ENCODE measurements around the gene LRCH4. TPM values are rescaled to one million over a fixed set of nuclear protein-coding genes. Genes with fewer than 3 reads are reported as not detected.

Gene LRCH4
- total and polyA plus RNA-seq, 2 experiments from 2014 or later, result 103 to 108 TPM

DNA sequence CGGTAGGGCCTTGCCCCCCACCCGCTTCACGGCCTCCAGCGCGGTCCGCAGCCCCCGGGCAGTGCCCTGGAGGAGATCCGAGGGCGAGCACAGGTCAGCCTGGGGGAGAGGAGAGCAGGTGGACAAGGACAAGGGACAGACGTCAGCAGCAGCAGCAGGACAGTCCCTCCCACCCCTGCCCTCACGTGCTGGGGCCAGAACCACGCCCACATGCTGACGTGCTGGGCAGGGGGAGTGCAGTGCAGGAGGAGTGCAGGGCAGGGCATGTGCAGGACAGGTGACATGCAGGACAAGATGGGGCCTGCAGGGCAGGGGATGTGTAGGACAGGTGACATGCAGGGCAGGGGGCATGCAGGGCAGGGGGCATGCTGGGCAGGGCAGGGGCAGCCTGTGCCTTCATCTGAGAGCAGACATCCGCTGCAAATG lies 10.7 kb downstream of the LRCH4 start:
- peaks cover 19% of the 10 kb centered on the region for H3K36me3 ChIP-seq
- TF ChIP-seq, protein P1, sequence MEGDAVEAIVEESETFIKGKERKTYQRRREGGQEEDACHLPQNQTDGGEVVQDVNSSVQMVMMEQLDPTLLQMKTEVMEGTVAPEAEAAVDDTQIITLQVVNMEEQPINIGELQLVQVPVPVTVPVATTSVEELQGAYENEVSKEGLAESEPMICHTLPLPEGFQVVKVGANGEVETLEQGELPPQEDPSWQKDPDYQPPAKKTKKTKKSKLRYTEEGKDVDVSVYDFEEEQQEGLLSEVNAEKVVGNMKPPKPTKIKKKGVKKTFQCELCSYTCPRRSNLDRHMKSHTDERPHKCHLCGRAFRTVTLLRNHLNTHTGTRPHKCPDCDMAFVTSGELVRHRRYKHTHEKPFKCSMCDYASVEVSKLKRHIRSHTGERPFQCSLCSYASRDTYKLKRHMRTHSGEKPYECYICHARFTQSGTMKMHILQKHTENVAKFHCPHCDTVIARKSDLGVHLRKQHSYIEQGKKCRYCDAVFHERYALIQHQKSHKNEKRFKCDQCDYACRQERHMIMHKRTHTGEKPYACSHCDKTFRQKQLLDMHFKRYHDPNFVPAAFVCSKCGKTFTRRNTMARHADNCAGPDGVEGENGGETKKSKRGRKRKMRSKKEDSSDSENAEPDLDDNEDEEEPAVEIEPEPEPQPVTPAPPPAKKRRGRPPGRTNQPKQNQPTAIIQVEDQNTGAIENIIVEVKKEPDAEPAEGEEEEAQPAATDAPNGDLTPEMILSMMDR (IDR thresholded peaks at IDR 0.05; ENCODE audit: low read depth, low read length), result no peak
- H3K4me1 ChIP-seq (ENCODE audit: low read depth), result peaks cover 12% of the 10 kb centered on the region
- H3K27me3 ChIP-seq, result no peaks in the 10 kb centered on the region
- H3K9me3 ChIP-seq (ENCODE audit: low read depth), result no peaks in the 10 kb centered on the region
- no peak overlapping the region for H3K4me3 ChIP-seq
- no peak overlapping the region for H3K27ac ChIP-seq
- no peak for DNase-seq (ENCODE audit: low read depth in 1 of 2, low spot score in 1 of 2)

DNA sequence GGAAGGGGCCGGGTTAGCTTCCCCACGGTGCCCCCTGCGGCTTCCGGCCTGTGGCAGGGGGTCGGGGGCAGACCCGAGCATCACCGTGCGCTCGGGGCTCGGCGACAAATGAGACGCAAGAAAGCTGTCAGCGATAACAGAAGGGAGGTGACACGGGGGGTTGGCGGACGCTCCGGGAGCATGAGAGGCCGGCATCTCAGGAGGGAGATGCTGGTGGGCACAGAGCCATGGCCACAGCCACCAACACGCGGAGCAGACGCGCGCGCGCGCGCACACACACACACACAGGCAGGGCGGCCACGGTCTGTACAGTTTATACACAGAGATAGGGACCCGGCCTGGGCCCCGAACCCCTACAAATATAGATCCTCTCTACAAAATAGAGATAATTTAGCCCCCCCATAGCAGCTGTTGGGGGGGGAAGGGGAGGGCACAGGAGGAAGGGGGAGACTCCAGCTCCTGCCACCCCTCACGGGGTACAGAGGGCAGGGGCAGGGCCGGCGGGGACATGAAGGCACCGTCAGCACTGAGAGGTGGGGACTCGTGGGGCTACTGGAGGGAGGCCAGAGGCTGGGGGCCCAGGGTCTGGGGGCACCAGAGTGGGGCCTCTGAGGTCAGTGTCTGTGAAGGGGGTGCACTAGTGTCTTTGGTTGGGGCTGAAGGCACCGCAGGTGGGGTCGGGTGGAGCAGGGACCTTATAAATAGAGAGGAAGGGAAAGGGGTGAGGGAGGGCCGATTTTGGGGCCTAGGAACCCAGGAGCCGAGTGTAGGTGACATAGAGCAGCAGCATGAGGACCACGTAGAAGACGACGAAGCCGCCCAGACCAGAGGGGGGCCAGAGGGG lies 11.3 kb downstream of the LRCH4 start:
- Histone ChIP-seq H3K36me3 (peaks cover 17% of the 10 kb centered on the region), H3K4me3 (no peak overlapping the region), H3K9me3 (ENCODE audit: low read depth) (no peaks in the 10 kb centered on the region), H3K4me1 (ENCODE audit: low read depth) (peaks cover 12% of the 10 kb centered on the region), H3K27ac (no peak overlapping the region), H3K27me3 (no peaks in the 10 kb centered on the region)
- TF ChIP-seq, protein P1 (IDR thresholded peaks at IDR 0.05; ENCODE audit: low read depth, low read length), result no peak
- DNase-seq (ENCODE audit: low read depth in 1 of 2, low spot score in 1 of 2), result no peak

DNA sequence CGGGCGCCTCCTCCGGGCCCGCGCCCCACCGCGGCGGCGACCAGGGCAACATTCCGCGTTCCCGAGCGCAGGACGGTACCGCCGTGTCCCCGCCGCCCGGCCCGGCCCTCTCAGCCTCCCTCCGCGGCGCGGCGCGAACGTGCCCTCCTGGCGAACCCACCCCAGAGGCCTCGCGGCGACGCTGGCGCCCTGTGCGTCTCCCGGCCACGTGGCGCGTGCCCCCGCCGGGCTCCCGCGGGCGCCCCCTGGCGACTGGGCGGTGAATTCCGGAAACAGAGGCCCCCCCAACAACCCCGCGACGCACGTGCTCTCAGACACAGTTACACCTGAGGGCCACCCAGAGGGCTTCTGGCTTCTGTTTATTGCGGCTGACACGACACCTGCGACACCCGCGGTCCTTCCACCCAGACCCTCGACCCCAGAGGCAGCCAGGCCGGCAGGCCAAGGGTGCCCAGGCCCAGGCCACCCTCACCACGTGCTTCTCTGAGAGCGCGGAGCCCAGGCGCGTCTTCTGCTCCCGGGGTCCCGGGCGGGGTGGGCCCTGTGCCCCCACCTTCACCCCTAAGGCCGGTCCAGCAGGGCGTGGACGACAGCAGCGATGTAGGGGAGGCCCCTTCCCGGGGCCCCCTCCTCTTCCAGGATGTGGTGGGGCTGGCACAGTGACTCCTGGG lies 12.1 kb downstream of the LRCH4 start, which contains the start of gene SAP25:
Gene SAP25 (minus strand): TSS at position 210 of the 671 bp plus-strand sequence. CDS start 158 bp downstream, at position 52.
- H3K4me1 ChIP-seq (ENCODE audit: low read depth), result peaks cover 12% of the 10 kb centered on the region
- peaks cover 13% of the 10 kb centered on the region for H3K36me3 ChIP-seq
- TF ChIP-seq, protein P1 (IDR thresholded peaks at IDR 0.05; ENCODE audit: low read depth, low read length), result peak; percentile 8
- no peaks in the 10 kb centered on the region for H3K27me3 ChIP-seq
- H3K4me3 ChIP-seq, result no peak within 1 kb of the TSS
- DNase-seq (ENCODE audit: low read depth in 1 of 2, low spot score in 1 of 2), result no peak
- H3K9me3 ChIP-seq (ENCODE audit: low read depth), result no peaks in the 10 kb centered on the region
- H3K27ac ChIP-seq, result no peak within 1 kb of the TSS

DNA sequence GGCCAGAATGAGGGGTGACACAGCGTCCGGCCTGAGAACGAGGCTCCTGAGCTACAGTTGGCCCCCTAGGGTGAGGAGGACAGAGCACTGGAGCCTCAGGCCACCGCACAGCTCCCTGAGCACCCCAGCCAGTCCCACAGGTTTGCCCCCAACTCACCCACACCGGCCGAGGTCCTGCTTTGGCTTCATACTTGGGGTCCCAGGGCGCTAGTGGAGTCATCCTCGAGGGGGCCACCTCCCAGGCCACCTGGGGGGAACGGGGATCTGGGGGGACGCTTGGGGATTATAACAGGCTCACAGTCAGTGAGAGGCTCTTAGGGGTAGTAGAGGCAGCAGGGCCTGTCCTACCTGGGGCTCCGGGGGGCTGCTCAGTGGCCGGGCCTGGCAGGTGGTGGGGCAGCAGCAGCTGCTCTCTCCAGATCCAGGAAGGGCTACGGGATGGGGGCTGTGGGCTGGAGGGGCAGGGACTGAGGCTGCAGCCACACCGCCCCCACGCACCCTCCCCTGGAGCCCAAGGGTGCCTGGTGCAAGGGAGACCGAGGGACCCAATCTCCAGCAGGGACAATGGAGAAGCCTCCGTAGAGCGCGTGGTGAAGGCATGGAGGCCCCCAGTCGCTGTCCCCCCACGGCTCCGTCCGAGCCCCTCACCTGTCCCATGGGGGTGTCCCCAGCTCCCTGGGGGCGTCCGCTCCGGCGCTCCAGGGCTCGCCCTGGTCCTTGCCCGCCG lies 12.8 kb downstream of the LRCH4 start:
- H3K9me3 ChIP-seq (ENCODE audit: low read depth), result no peaks in the 10 kb centered on the region
- no peaks in the 10 kb centered on the region for H3K27me3 ChIP-seq
- no peak for DNase-seq (ENCODE audit: low read depth in 1 of 2, low spot score in 1 of 2)
- H3K36me3 ChIP-seq, result peaks cover 8% of the 10 kb centered on the region
- H3K4me3 ChIP-seq, result no peak overlapping the region
- TF ChIP-seq, protein P1 (IDR thresholded peaks at IDR 0.05; ENCODE audit: low read depth, low read length), result no peak
- no peak overlapping the region for H3K27ac ChIP-seq
- peaks cover 12% of the 10 kb centered on the region for H3K4me1 ChIP-seq (ENCODE audit: low read depth)

DNA sequence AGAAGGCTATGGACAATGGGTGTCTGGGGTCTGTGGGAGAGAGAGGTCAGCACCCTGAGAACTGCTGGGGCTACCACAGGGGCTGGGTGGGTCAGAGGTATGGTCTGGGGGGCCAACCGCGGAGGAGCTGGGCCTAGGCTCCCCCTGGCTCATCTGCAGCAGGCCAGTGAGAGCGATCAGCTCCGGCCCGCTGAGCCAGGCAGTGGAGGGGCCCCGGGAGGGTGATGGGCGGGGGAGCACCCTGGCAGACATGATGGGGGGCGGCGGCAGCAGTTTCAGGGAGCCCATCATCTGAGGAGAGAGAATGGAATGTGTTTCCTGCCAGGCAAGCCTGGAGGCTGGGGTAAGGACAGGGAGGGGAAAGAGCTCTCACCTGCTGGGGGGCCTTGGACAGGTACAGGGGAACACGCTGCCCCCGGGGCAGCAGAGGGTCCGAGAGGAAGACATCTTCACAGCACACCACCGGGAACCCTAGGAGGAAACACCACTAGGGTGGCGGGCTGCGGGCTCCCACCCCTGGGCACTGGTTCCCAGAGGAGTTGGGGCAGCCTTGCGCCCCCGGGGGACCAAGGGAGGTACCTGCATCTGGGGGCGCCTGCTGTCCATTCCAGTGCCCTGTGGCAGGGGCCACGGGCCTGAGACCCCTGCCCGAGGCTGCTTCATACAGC lies 13.5 kb downstream of the LRCH4 start:
- Histone ChIP-seq H3K4me1 (ENCODE audit: low read depth) (peaks cover 12% of the 10 kb centered on the region), H3K4me3 (no peak overlapping the region), H3K27me3 (no peaks in the 10 kb centered on the region), H3K36me3 (peaks cover 1% of the 10 kb centered on the region), H3K27ac (no peak overlapping the region), H3K9me3 (ENCODE audit: low read depth) (no peaks in the 10 kb centered on the region)
- TF ChIP-seq, protein P1 (IDR thresholded peaks at IDR 0.05; ENCODE audit: low read depth, low read length), result no peak
- no peak for DNase-seq (ENCODE audit: low read depth in 1 of 2, low spot score in 1 of 2)

Data from cardiac muscle cell (in vitro differentiated cells and primary cell).